Endothelial cell of umbilical vein (primary cell): ENCODE data around the gene NRBF2.

ENCODE experiments used
- EZH2 ChIP-seq: IDR thresholded peaks from 2 replicates; pipeline ENCODE4 v1.6.1; 2012; ENCODE audit warnings: borderline replicate concordance, low read depth, mild to moderate bottlenecking, moderate library complexity, low read length, inconsistent platforms; ENCODE audit not compliant: severe bottlenecking
- JUN ChIP-seq: IDR thresholded peaks from 2 replicates; pipeline ENCODE4 v1.6.1; 2011; ENCODE audit warnings: borderline replicate concordance, low read depth; ENCODE audit not compliant: insufficient read length, insufficient read depth
- POLR2A ChIP-seq: IDR thresholded peaks from 2 replicates; pipeline ENCODE4 v1.6.1; 2012; ENCODE audit warnings: low read depth, mild to moderate bottlenecking, control low read depth, low read length
- POLR2AphosphoS5 ChIP-seq: IDR thresholded peaks from 2 replicates; pipeline ENCODE4 v1.6.1; 2012; ENCODE audit warnings: low read depth, mild to moderate bottlenecking, control low read depth, low read length, moderate library complexity; ENCODE audit not compliant: insufficient read depth
- TF ChIP-seq, protein P1 (sequence below), 2 donors: IDR thresholded peaks; 1 replicate in 1 of 2; 2 replicates in 1 of 2; pipeline ENCODE4 v1.5.1; 2011; ENCODE audit warnings: low read length in 2 of 2, mild to moderate bottlenecking in 2 of 2, moderate library complexity in 2 of 2, control low read depth in 1 of 2, inconsistent platforms in 1 of 2, low read depth in 1 of 2; ENCODE audit not compliant: insufficient read depth in 1 of 2; ENCODE audit errors: extremely low read depth in 1 of 2
- TF ChIP-seq, protein P2 (sequence below): IDR thresholded peaks from 2 replicates; pipeline ENCODE4 v1.6.1; 2011; ENCODE audit not compliant: insufficient read depth, insufficient read length

DNA sequence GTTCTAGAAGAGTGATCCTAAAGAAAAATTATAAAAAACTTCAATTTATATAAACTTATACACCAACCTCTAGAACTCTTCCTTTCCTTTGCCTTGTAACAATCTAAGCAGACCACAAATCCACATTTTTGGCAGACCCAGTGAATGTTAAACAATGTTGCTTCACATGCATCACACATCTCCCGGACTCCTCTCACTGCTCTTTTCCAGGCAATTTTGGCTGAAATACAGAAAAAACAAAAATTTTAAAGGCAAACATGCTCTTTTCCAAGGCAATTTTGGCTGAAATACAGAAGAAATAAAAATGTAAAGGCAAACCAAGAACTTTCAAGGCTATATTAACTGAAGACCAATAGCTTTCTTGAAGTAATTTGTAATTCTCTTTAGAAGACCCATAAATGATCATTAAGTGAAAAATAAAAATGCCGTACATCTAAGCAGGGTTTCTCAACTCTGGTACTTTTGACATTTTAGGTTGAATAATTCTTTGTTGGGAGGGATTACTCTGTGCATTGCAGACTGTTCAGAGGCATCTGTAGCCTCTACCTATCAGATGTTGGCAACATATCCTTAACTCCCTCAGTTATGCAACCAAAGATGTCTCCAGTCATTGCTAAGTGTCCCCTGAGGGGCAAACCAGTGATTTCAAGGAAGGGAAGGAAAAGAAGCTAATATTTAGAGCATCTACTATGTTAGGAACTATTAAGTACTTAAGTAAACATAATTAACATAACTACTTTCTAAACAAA, 64.4 kb downstream of the NRBF2 start:
- TF ChIP-seq, protein P1, sequence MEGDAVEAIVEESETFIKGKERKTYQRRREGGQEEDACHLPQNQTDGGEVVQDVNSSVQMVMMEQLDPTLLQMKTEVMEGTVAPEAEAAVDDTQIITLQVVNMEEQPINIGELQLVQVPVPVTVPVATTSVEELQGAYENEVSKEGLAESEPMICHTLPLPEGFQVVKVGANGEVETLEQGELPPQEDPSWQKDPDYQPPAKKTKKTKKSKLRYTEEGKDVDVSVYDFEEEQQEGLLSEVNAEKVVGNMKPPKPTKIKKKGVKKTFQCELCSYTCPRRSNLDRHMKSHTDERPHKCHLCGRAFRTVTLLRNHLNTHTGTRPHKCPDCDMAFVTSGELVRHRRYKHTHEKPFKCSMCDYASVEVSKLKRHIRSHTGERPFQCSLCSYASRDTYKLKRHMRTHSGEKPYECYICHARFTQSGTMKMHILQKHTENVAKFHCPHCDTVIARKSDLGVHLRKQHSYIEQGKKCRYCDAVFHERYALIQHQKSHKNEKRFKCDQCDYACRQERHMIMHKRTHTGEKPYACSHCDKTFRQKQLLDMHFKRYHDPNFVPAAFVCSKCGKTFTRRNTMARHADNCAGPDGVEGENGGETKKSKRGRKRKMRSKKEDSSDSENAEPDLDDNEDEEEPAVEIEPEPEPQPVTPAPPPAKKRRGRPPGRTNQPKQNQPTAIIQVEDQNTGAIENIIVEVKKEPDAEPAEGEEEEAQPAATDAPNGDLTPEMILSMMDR (IDR thresholded peaks at IDR 0.05; ENCODE audit: extremely low read depth in 1 of 2, insufficient read depth in 1 of 2, low read depth in 1 of 2, low read length in 2 of 2): no peak
- TF ChIP-seq POLR2AphosphoS5 (no peak), POLR2A (no peak), EZH2 (no peak), JUN (no peak)
- TF ChIP-seq, protein P2, sequence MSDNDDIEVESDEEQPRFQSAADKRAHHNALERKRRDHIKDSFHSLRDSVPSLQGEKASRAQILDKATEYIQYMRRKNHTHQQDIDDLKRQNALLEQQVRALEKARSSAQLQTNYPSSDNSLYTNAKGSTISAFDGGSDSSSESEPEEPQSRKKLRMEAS: no peak
